ENCODE data around the gene EML3.
A peak's percentile ranks its signal among the peaks of the same experiment; 100 is the strongest.

- TF ChIP-seq POLR2A (IDR thresholded peaks at IDR 0.05; ENCODE audit: low read depth, low read length) (peak; percentile 82), POLR2AphosphoS5 (IDR thresholded peaks at IDR 0.05; ENCODE audit: low read depth, low read length) (peak; percentile 71), TAF1 (IDR thresholded peaks at IDR 0.05; ENCODE audit: borderline replicate concordance, low read depth, low read length) (0 out of 2 replicates have a peak, but pooled peaks have one; percentile 46)
Observed at GRCh38 chr11:62601372-62602140, 11.0 kb downstream of the EML3 start, which contains the start of gene MTA2.

Measured in GM12892 (cell line).